Urothelium cell line (cell line): Measurements from ENCODE around the gene DNAH10.

ENCODE experiments used
- DNase-seq: peaks from one replicate; pipeline ENCODE4 v3.0.0; 2011; ENCODE audit warnings: low spot score, mixed read lengths
- FAIRE-seq: peaks from 2 replicates; lab custom pipeline; 2011; peaks lifted over from hg19 to GRCh38; lab: Jason Lieb, UNC

DNAH10 gene

GRCh38 chr12:123761841-123762714, at the start of gene DNAH10:
DNAH10 (plus strand) TSS chr12:123762301; CDS start chr12:123762337, 36 bp downstream.
- no peak for FAIRE-seq
- DNase-seq: no peak

- FAIRE-seq: no peak
Measured at GRCh38 chr12:123712780-123713319, 49.3 kb upstream of the DNAH10 start.

GRCh38 chr12:123713398-123713797, 48.7 kb upstream of the DNAH10 start:
- no peak for DNase-seq
- no peak for FAIRE-seq

More at GRCh38 chr12:123712780-123713319, 49.3 kb upstream of the DNAH10 start:
- no peak for DNase-seq

GRCh38 chr12:123713823-123714585, 48.1 kb upstream of the DNAH10 start:
- FAIRE-seq: no peak

GRCh38 chr12:123715195-123715594, 46.9 kb upstream of the DNAH10 start:
- FAIRE-seq (no peak), DNase-seq (no peak)

More at GRCh38 chr12:123713823-123714585, 48.1 kb upstream of the DNAH10 start:
- DNase-seq: no peak

GRCh38 chr12:123717350-123717749, 44.8 kb upstream of the DNAH10 start:
- DNase-seq (no peak), FAIRE-seq (no peak)

- FAIRE-seq (no peak), DNase-seq (no peak)
Measured at GRCh38 chr12:123720141-123720814, 41.8 kb upstream of the DNAH10 start.

GRCh38 chr12:123721245-123721644, 40.9 kb upstream of the DNAH10 start:
- no peak for FAIRE-seq

GRCh38 chr12:123723011-123723410, 39.1 kb upstream of the DNAH10 start:
- DNase-seq (no peak), FAIRE-seq (no peak)

More at GRCh38 chr12:123721245-123721644, 40.9 kb upstream of the DNAH10 start:
- no peak for DNase-seq

- DNase-seq (no peak), FAIRE-seq (no peak)
Measured at GRCh38 chr12:123723765-123724164, 38.3 kb upstream of the DNAH10 start.

- FAIRE-seq: no peak
- DNase-seq: no peak
Measured at GRCh38 chr12:123726244-123726643, 35.9 kb upstream of the DNAH10 start.

- FAIRE-seq: no peak
Measured at GRCh38 chr12:123726962-123727361, 35.1 kb upstream of the DNAH10 start.

GRCh38 chr12:123727878-123728277, 34.2 kb upstream of the DNAH10 start:
- FAIRE-seq (no peak), DNase-seq (no peak)

More at GRCh38 chr12:123726962-123727361, 35.1 kb upstream of the DNAH10 start:
- DNase-seq: no peak

- FAIRE-seq (no peak), DNase-seq (no peak)
Measured at GRCh38 chr12:123731596-123731995, 30.5 kb upstream of the DNAH10 start.

- DNase-seq: no peak
- no peak for FAIRE-seq
Measured at GRCh38 chr12:123732251-123732650, 29.9 kb upstream of the DNAH10 start.

- FAIRE-seq (no peak), DNase-seq (no peak)
Measured at GRCh38 chr12:123733229-123733628, 28.9 kb upstream of the DNAH10 start.

GRCh38 chr12:123734268-123734667, 27.8 kb upstream of the DNAH10 start:
- no peak for FAIRE-seq
- no peak for DNase-seq

GRCh38 chr12:123741937-123742572, 20.0 kb upstream of the DNAH10 start:
- DNase-seq (no peak), FAIRE-seq (no peak)

GRCh38 chr12:123743002-123743401, 19.1 kb upstream of the DNAH10 start:
- FAIRE-seq (no peak), DNase-seq (no peak)

- FAIRE-seq (no peak), DNase-seq (peak; percentile 26)
Measured at GRCh38 chr12:123744836-123745235, 17.3 kb upstream of the DNAH10 start.
